HG03520 (cell line): ENCODE data around the gene OR2D3.
"Not testable (repeated sequence)": the region's sequence is repeated elsewhere in the genome, so short reads cannot be mapped to it uniquely, and the experiment has no call there.

ENCODE experiments used
- ATAC-seq: cut with Tn5 transposase; IDR thresholded peaks from one replicate; pipeline ENCODE4 v1.9.1; 2021; ENCODE audit warnings: mild to moderate bottlenecking, moderate library complexity; ENCODE audit not compliant: unreplicated experiment

Gene OR2D3

DNA sequence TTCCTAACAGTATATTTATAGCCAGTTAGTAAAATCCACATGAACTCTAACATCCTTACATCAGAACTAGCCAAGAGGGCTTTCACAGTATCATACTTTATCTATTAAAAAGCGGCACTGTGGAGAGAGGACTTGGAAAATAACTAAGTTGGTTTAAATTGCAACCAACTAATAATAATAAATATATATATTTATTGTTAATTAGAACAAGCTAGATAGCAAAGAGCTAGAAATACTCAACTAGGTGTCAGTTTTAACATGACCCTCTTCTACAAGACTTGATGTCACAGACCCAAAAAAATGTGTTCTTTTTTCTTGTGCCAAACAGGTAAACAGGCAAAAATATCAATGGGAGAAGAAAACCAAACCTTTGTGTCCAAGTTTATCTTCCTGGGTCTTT, at the start of gene OR2D3:
TSS of gene OR2D3 (plus strand) at position 301 of the 400 bp plus-strand sequence. CDS start at position 301, 0 bp downstream.
- no peak for ATAC-seq

GRCh38 chr11:6871278-6871677, 49.5 kb upstream of the OR2D3 start:
- no peak for ATAC-seq

GRCh38 chr11:6875761-6876160, 45.0 kb upstream of the OR2D3 start:
- ATAC-seq = no peak

GRCh38 chr11:6876325-6876724, 44.5 kb upstream of the OR2D3 start, which contains the start of gene OR10A4:
TSS of gene OR10A4 (plus strand) at chr11:6876625. CDS start at chr11:6876648, 23 bp downstream.
- ATAC-seq = no peak

GRCh38 chr11:6876914-6877313, 43.9 kb upstream of the OR2D3 start:
- ATAC-seq = no peak

GRCh38 chr11:6882751-6883150, 38.1 kb upstream of the OR2D3 start:
- ATAC-seq = no peak

DNA sequence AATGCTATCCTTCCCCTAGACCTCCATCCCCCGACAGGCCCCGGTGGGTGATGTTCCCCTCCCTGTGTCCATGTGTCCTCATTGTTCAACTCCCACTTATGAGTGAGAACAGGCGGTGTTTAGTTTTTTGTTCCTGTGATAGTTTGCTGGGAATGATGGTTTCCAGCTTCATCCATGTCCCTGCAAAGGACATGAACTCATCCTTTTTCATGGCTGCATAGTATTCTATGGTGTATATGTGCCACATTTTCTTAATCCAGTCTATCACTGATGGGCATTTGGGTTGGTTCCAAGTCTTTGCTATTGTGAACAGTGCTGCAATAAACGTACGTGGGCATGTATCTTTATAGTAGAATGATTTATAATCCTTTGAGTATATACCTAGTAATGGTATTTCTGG, 33.1 kb upstream of the OR2D3 start:
- not testable (repeated sequence) for ATAC-seq

GRCh38 chr11:6888830-6889229, 32.0 kb upstream of the OR2D3 start:
- no peak for ATAC-seq

- ATAC-seq = no peak
Measured at GRCh38 chr11:6889835-6890234, 31.0 kb upstream of the OR2D3 start.

DNA sequence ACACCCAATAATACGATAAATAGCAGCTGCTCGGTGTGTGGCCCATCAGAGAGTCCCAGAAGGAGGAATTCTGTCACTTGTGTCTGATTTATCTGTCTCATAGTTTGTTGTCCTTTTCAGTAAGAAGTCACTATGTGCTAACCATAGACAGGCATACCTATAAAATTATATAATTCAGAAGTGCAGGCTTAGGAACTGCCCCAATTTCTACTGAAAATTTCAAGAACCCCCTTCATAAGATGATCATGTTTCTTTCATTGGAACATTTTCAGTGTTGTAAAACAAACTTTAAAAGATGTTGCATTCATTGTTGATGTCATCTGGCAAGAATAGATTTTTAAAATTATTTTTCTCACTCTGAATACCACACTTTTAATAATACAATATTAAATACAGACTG, 28.4 kb upstream of the OR2D3 start, which contains the start of gene OR2D2:
TSS of gene OR2D2 (minus strand) at position 101 of the 400 bp plus-strand sequence. CDS start at position 101, 0 bp downstream.
- ATAC-seq = no peak

DNA sequence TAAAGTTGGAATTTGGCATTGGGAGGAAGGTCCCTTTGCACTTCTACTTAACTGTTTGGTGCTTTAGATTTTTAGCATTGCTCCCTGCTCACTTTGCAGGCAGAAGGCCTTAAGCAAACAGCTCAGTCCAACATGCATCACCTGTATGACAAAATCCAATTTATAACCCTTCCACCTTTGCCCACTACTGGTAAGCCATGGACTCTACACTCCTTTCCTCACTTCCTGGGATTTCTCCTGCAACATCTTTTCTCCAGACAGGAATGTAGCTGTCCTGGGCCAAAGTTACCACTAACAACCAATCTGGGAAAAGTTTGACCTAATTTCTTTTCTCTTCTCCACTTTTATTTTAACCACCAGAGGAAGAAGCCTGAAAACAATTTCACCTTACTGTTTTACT, 26.7 kb upstream of the OR2D3 start:
- no peak for ATAC-seq

- peak; percentile 91 for ATAC-seq
Measured at GRCh38 chr11:6895010-6895409, 25.8 kb upstream of the OR2D3 start.

DNA sequence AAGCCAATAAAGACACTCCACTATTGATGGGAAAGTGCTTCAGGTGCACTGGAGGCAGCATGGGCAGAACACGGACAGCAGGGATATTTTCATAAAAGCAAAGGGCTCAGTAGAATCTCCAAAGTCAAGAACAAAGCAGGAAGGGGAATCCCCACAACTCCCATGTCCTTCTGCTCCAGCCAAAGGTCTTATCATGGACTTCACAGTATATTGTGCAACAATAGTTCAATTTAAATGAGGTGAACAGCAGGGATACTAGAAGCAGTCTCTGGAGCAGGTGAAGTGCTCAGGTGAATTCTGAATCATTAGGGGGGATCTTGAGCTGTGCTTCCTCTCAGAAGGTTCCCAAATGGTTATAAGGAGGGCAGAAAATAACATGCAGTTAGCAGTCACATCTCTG, 21.9 kb upstream of the OR2D3 start:
- no peak for ATAC-seq

- no peak for ATAC-seq
Measured at GRCh38 chr11:6900327-6900999, 20.3 kb upstream of the OR2D3 start.

DNA sequence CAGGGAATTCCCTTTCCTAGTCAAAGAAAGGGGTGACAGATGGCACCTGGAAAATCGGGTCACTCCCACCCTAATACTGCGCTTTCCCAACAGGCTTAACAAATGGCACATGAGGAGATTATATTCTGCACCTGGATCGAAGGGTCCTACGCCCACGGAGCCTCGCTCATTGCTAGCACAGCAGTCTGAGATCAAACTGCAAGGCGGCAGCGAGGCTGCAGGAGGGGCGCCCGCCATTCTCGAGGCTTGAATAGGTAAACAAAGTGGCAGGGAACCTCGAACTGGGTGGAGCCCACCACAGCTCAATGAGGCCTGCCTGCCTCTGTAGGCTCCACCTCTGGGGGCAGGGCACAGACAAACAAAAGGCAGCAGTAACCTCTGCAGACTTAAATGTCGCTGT, 16.0 kb upstream of the OR2D3 start:
- not testable (repeated sequence) for ATAC-seq

GRCh38 chr11:6911378-6911777, 9.4 kb upstream of the OR2D3 start:
- no peak for ATAC-seq

DNA sequence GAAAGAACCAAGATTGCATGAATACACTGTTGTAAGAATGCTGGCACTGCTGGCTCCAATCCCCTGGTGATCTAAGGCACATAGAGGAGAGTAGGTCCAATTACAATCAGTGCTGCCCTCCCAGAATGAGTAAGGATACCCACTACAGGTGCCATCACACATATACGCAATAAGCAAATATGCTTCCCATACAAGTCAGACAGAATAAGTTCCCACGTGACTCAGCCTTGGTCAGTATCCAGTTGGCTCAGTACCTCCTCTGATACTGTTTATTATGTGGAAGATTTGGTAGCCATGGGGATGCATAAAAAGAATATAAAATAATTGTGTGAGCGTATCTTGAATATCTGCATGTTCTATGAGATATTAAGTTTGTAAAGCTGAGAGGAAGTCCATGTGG, 8.9 kb upstream of the OR2D3 start:
- ATAC-seq = no peak

DNA sequence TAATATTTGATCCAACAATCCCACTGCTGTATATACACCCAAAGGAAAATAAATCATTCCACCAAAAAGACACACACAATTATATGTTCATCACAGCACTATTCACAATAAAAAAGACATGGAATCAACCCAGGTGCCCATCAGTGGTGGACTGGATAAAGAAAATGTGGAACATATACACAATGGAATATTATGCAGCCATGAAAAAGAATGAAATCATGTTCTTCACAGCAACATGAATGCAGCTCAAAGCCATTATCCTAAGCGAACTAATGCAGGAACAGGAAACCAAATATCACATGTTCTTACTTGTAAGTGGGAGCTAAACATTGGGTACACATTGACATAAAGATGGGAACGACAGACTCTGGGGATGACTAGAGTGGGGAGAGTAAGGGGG, 1.1 kb upstream of the OR2D3 start:
- ATAC-seq = no peak

DNA sequence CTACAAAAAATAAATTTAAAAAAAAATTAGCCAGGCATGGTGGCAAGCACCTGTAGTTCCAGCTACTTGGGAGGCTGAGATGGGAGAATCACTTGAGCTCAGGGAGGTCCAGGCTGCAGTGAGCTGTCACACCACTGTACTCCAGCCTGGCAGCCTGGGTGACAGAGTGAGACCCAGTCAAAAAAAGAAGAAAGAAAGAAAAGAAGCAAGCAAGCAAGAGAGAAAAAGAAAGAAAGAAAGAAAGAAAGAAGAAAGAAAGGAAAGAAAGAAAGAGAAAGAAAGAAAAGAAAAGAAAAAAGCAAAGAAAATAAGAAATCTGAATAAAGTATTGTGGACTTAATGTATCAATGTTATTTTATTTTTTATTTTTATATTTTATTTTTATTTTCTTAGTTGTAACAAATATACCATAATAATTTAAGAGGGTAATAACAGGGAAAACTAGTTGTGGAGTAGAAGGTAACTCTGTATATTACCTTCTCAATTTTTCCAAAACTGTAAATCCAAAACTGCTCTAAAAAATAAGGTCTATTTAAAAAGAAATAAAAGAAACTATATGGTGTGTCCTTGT, 4.3 kb downstream of the OR2D3 start:
- no peak for ATAC-seq

GRCh38 chr11:6925636-6926207, 4.9 kb downstream of the OR2D3 start:
- peak; percentile 1 for ATAC-seq

GRCh38 chr11:6926208-6927029, 5.6 kb downstream of the OR2D3 start, which contains the start of gene ZNF215:
TSS of gene ZNF215 (plus strand) at chr11:6926426. CDS start at chr11:6932273, 5,847 bp downstream.
- ATAC-seq = peak; percentile 67
